Adipocyte (in vitro differentiated cells): Measurements from ENCODE around the gene ZNF248.
A peak's percentile ranks its signal among the peaks of the same experiment; 100 is the strongest.

Experiments used
- DNase-seq: peaks from one replicate; pipeline ENCODE4 v3.0.0-alpha.2; 2015; ENCODE audit warnings: low read depth
- H3K27me3 ChIP-seq: replicated peaks from 2 replicates; pipeline ENCODE4 v1.7.0; 2013; ENCODE audit warnings: mild to moderate bottlenecking, low read length, moderate library complexity; ENCODE audit not compliant: control insufficient read depth, insufficient read depth
- H3K36me3 ChIP-seq: 2 replicates; pipeline ENCODE4 v1.7.0; 2013; ENCODE audit warnings: low read length, mild to moderate bottlenecking, moderate library complexity; ENCODE audit not compliant: control insufficient read depth, insufficient read depth, severe bottlenecking
- H3K4me1 ChIP-seq: 2 replicates; pipeline ENCODE4 v1.7.0; 2013; ENCODE audit warnings: mild to moderate bottlenecking, low read length, moderate library complexity; ENCODE audit not compliant: control insufficient read depth, insufficient read depth
- H3K4me3 ChIP-seq: 2 replicates; pipeline ENCODE4 v1.7.0; 2013; ENCODE audit warnings: mild to moderate bottlenecking, low read length, moderate library complexity
- H3K9ac ChIP-seq: 2 replicates; pipeline ENCODE4 v1.7.0; 2013; ENCODE audit warnings: mild to moderate bottlenecking, low read length, moderate library complexity
- H3K9me3 ChIP-seq: 2 replicates; pipeline ENCODE4 v1.7.0; 2013; ENCODE audit warnings: mild to moderate bottlenecking, low read length, moderate library complexity; ENCODE audit not compliant: control insufficient read depth

The ZNF248 gene

GRCh38 chr10:37819797-37820196 is 37.6 kb downstream of the ZNF248 start:
- no peak for DNase-seq
- Histone ChIP-seq H3K27me3 (no peaks in the 10 kb centered on the region), H3K36me3 (no peaks in the 10 kb centered on the region), H3K4me1 (no peaks in the 10 kb centered on the region), H3K9me3 (peaks cover 35% of the 10 kb centered on the region), H3K4me3 (no peak overlapping the region), H3K9ac (no peak overlapping the region)

- H3K4me3 ChIP-seq = no peak overlapping the region
These were observed 41.1 kb downstream of the ZNF248 start for GRCh38 chr10:37816290-37816689.

GRCh38 chr10:37813763-37814162 is 43.6 kb downstream of the ZNF248 start:
- Histone ChIP-seq H3K27me3 (no peaks in the 10 kb centered on the region), H3K36me3 (no peaks in the 10 kb centered on the region), H3K4me3 (peak overlapping the region; percentile 19), H3K9me3 (peaks cover 55% of the 10 kb centered on the region), H3K4me1 (no peaks in the 10 kb centered on the region), H3K9ac (no peak overlapping the region)
- DNase-seq = no peak

More at GRCh38 chr10:37816290-37816689, 41.1 kb downstream of the ZNF248 start:
- Histone ChIP-seq H3K36me3 (no peaks in the 10 kb centered on the region), H3K4me1 (no peaks in the 10 kb centered on the region), H3K27me3 (no peaks in the 10 kb centered on the region), H3K9ac (no peak overlapping the region), H3K9me3 (peaks cover 50% of the 10 kb centered on the region)
- DNase-seq = no peak

- H3K9me3 ChIP-seq = peaks cover 48% of the 10 kb centered on the region
- no peak for DNase-seq
- H3K4me1 ChIP-seq = no peaks in the 10 kb centered on the region
- no peaks in the 10 kb centered on the region for H3K36me3 ChIP-seq
- no peak overlapping the region for H3K9ac ChIP-seq
- H3K27me3 ChIP-seq = no peaks in the 10 kb centered on the region
- no peak overlapping the region for H3K4me3 ChIP-seq
These were observed 45.1 kb downstream of the ZNF248 start for GRCh38 chr10:37812290-37812689.

GRCh38 chr10:37803269-37803668 is 54.1 kb downstream of the ZNF248 start:
- Histone ChIP-seq H3K27me3 (no peaks in the 10 kb centered on the region), H3K36me3 (peaks cover 18% of the 10 kb centered on the region), H3K4me1 (no peaks in the 10 kb centered on the region), H3K9ac (no peak overlapping the region), H3K9me3 (peaks cover 12% of the 10 kb centered on the region), H3K4me3 (no peak overlapping the region)
- no peak for DNase-seq

GRCh38 chr10:37801557-37801956 is 55.9 kb downstream of the ZNF248 start:
- Histone ChIP-seq H3K9ac (no peak overlapping the region), H3K36me3 (peaks cover 18% of the 10 kb centered on the region), H3K4me1 (no peaks in the 10 kb centered on the region), H3K9me3 (peaks cover 28% of the 10 kb centered on the region), H3K4me3 (no peak overlapping the region), H3K27me3 (no peaks in the 10 kb centered on the region)
- no peak for DNase-seq

GRCh38 chr10:37794305-37794976 is 63.0 kb downstream of the ZNF248 start:
- no peak for DNase-seq
- peaks cover 74% of the 10 kb centered on the region for H3K9me3 ChIP-seq
- no peaks in the 10 kb centered on the region for H3K4me1 ChIP-seq
- H3K9ac ChIP-seq = no peak overlapping the region
- H3K36me3 ChIP-seq = peaks cover 10% of the 10 kb centered on the region
- peak overlapping the region; percentile 41 for H3K4me3 ChIP-seq
- H3K27me3 ChIP-seq = no peaks in the 10 kb centered on the region

GRCh38 chr10:37789590-37789989 is 67.8 kb downstream of the ZNF248 start:
- Histone ChIP-seq H3K4me1 (no peaks in the 10 kb centered on the region), H3K36me3 (peaks cover 4% of the 10 kb centered on the region), H3K9ac (no peak overlapping the region), H3K4me3 (no peak overlapping the region), H3K27me3 (no peaks in the 10 kb centered on the region), H3K9me3 (peaks cover 35% of the 10 kb centered on the region)
- DNase-seq = no peak

- H3K9me3 ChIP-seq = peaks cover 5% of the 10 kb centered on the region
- no peak for DNase-seq
- H3K9ac ChIP-seq = no peak overlapping the region
- no peak overlapping the region for H3K4me3 ChIP-seq
- no peaks in the 10 kb centered on the region for H3K27me3 ChIP-seq
- H3K36me3 ChIP-seq = no peaks in the 10 kb centered on the region
- H3K4me1 ChIP-seq = no peaks in the 10 kb centered on the region
These were observed 72.7 kb downstream of the ZNF248 start for GRCh38 chr10:37784678-37785077.

GRCh38 chr10:37780536-37780935 is 76.9 kb downstream of the ZNF248 start:
- H3K9me3 ChIP-seq = peaks cover 2% of the 10 kb centered on the region
- DNase-seq = no peak
- no peak overlapping the region for H3K9ac ChIP-seq

GRCh38 chr10:37777056-37777455 is 80.4 kb downstream of the ZNF248 start:
- Histone ChIP-seq H3K9ac (no peak overlapping the region), H3K9me3 (no peaks in the 10 kb centered on the region), H3K4me3 (no peak overlapping the region), H3K27me3 (no peaks in the 10 kb centered on the region), H3K4me1 (no peaks in the 10 kb centered on the region), H3K36me3 (no peaks in the 10 kb centered on the region)
- DNase-seq = no peak

More at GRCh38 chr10:37780536-37780935, 76.9 kb downstream of the ZNF248 start:
- Histone ChIP-seq H3K4me1 (no peaks in the 10 kb centered on the region), H3K4me3 (no peak overlapping the region), H3K36me3 (no peaks in the 10 kb centered on the region), H3K27me3 (no peaks in the 10 kb centered on the region)

- H3K9me3 ChIP-seq = no peaks in the 10 kb centered on the region
- H3K4me3 ChIP-seq = no peak overlapping the region
- H3K4me1 ChIP-seq = no peaks in the 10 kb centered on the region
- no peak overlapping the region for H3K9ac ChIP-seq
- H3K27me3 ChIP-seq = no peaks in the 10 kb centered on the region
- no peaks in the 10 kb centered on the region for H3K36me3 ChIP-seq
- DNase-seq = no peak
These were observed 81.8 kb downstream of the ZNF248 start for GRCh38 chr10:37775612-37776011.
